Pancreas (tissue), 10 donors: ENCODE measurements around the gene KPNB1. TPM values are rescaled to one million over a fixed set of nuclear protein-coding genes. Genes with fewer than 3 reads are reported as not detected.

Experiments
- ATAC-seq, 4 donors: fragments of 200-7000 bp; cut with Tn5 transposase; one replicate each; pipeline versions ENCODE4 v1.8.0 to v1.9.1; 2020; ENCODE audit warnings: mild to moderate bottlenecking in 4 of 4, moderate library complexity in 4 of 4
- DNase-seq, 6 donors: peaks; one replicate each; pipeline ENCODE4 v3.0.0-alpha.2; 2020
- FAIRE-seq: peaks from 2 replicates; lab custom pipeline; 2012; peaks lifted over from hg19 to GRCh38; lab: Jason Lieb, UNC
- H3K27ac ChIP-seq, 4 donors: fragments of 200-600 bp; sonication (generic); 1 replicate in 3 of 4; 2 replicates in 1 of 4; pipeline versions ENCODE4 v1.5.0 to v1.8.0; 2020
- H3K27me3 ChIP-seq, 4 donors: fragments of 200-600 bp; one replicate each; pipeline ENCODE4 v1.8.0; 2021
- H3K36me3 ChIP-seq, 3 donors: fragments of 200-600 bp; sonication (generic) in 1 of 3; one replicate each; pipeline versions ENCODE4 v1.5.0 to v1.8.0; 2020 to 2021
- H3K4me1 ChIP-seq, 3 donors: fragments of 200-600 bp; one replicate each; pipeline ENCODE4 v1.8.0; 2021
- H3K4me3 ChIP-seq, 4 donors: fragments of 200-600 bp; sonication (generic) in 2 of 4; one replicate each; pipeline versions ENCODE4 v1.5.0 to v1.8.0; 2020 to 2021
- H3K9me3 ChIP-seq, 4 donors: fragments of 200-600 bp; one replicate each; pipeline ENCODE4 v1.8.0; 2021
- CTCF ChIP-seq, 4 donors: fragments of 200-600 bp; sonication (generic) in 3 of 4; IDR thresholded peaks; one replicate each; pipeline versions ENCODE4 v1.5.0 to v1.8.0; 2021; ENCODE audit warnings: antibody characterized with exemption in 4 of 4
- WGBS, 2 donors: extraction: QIAGEN DNeasy Blood & Tissue Kit; methylation state at CpG; one replicate each; pipeline ENCODE4 v1.1.7; 2013; 5-methylcytosine and 5-hydroxymethylcytosine counted together
- intact Hi-C, 3 donors: fragments of 100-400 bp; cut with DNase I; formaldehyde crosslinking; loops; one replicate each; pipeline versions ENCODE4 v1.11.1 to v1.14.2; 2022
- polyA plus RNA-seq, 2 donors: library from polyadenylated mRNA; stranded (reverse); fragments of 200-250 nt; gene quantifications; one replicate each; pipeline ENCODE4 v1.2.3, GENCODE V29; 2013
- total RNA-seq, 6 donors: library from RNA; stranded (reverse); fragmentation: NEBNext Ultra II Directional in 4 of 6; extraction: Animal tissue kit (Norgen Biotek cat#: 25700) in 4 of 6; gene quantifications; one replicate each; pipeline versions ENCODE4 v1.2.1 to v1.2.4, GENCODE V29; 2021 to 2023
- donor health status: healthy with polysubstance abuse.
- donor health status: DM: no; HTN: no; CAD: no; lungs with moderate emphysema.
- donor health status: DM: no; HTN: no; CAD: no.
- donor health status: control.
- donor health status: control.
- donor health status: Bipolar disorder and iron deficiency.
- donor health status: DM: yes; HTN: yes; CAD: no.
- donor health status: DM: no; HTN: no; CAD: no.
- donor health status: DM: no; HTN: no; CAD: no.
- donor health status: DM: yes; HTN: yes; CAD: no.

KPNB1 gene
- total and polyA plus RNA-seq, 8 donors, result 18.1 to 126 (median 115) TPM

GRCh38 chr17:47692895-47693730 lies 43.4 kb downstream of the KPNB1 start:
- FAIRE-seq (no peak), DNase-seq (peak in 4 of 6 donors; percentile 33 to 59 (median 51)), ATAC-seq (peak; percentile 20 to 44 (median 34))
- Histone ChIP-seq H3K36me3 (no peaks in the 10 kb centered on the region), H3K9me3 (no peaks in the 10 kb centered on the region), H3K27me3 (no peaks in the 10 kb centered on the region), H3K27ac (peak overlapping the region in 3 of 4 donors; percentile 44 to 67 (median 53)), H3K4me1 (peaks cover 0 to 6% (median 0%) of the 10 kb centered on the region in 3 donors), H3K4me3 (peak overlapping the region; percentile 50 to 97 (median 67))
- 17 to 20% methylated on average over 10 of the region's 10 CpGs for WGBS, 2 donors
- intact Hi-C loops, result loop anchor here in 1 of 3 donors (10.0 kb wide), 1 partner anchor 112 kb away; no protein-coding TSS in a partner anchor
- TF ChIP-seq CTCF (IDR thresholded peaks at IDR 0.05), result no peak

GRCh38 chr17:47693731-47694580 lies 44.2 kb downstream of the KPNB1 start, which contains the start of gene TBKBP1:
TBKBP1 (plus strand) TSS chr17:47694161; CDS start chr17:47696113, 1,952 bp downstream.
- FAIRE-seq, result no peak
- no peaks in the 10 kb centered on the region for H3K36me3 ChIP-seq
- TF ChIP-seq CTCF (IDR thresholded peaks at IDR 0.05), result no peak
- ATAC-seq, result peak; percentile 53 to 65 (median 60)
- peak within 1 kb of the TSS; percentile 53 to 67 (median 58) for H3K27ac ChIP-seq
- intact Hi-C loops, result loop anchor here in 1 of 3 donors (10.0 kb wide), 1 partner anchor 111 kb away; no protein-coding TSS in a partner anchor
- 0 to 1% methylated on average over 37 to 79 of the region's 87 CpGs for WGBS, 2 donors
- H3K4me1 ChIP-seq, result peaks cover 0 to 6% (median 0%) of the 10 kb centered on the region in 3 donors
- H3K9me3 ChIP-seq, result no peaks in the 10 kb centered on the region
- peak within 1 kb of the TSS; percentile 50 to 97 (median 67) for H3K4me3 ChIP-seq
- peak; percentile 55 to 86 (median 74) for DNase-seq
- no peaks in the 10 kb centered on the region for H3K27me3 ChIP-seq

GRCh38 chr17:47694581-47695428 lies 45.1 kb downstream of the KPNB1 start:
- Histone ChIP-seq H3K4me1 (peaks cover 0 to 6% (median 0%) of the 10 kb centered on the region in 3 donors), H3K27ac (peak overlapping the region; percentile 53 to 67 (median 58)), H3K27me3 (no peaks in the 10 kb centered on the region), H3K9me3 (no peaks in the 10 kb centered on the region), H3K4me3 (peak overlapping the region; percentile 50 to 97 (median 67)), H3K36me3 (no peaks in the 10 kb centered on the region)
- peak in 4 of 6 donors; percentile 42 to 66 (median 56) for DNase-seq
- no peak for TF ChIP-seq CTCF (IDR thresholded peaks at IDR 0.05)
- intact Hi-C loops, result loop anchor here in 1 of 3 donors (10.0 kb wide), 1 partner anchor 110 kb away; no protein-coding TSS in a partner anchor
- WGBS, 2 donors, result 7 to 8% methylated on average over 52 to 65 of the region's 65 CpGs
- ATAC-seq, result peak; percentile 50 to 67 (median 60)
- no peak for FAIRE-seq
